Activated CD4-positive, alpha-beta T cell treated with anti-CD3 and anti-CD28 coated beads, Interleukin-2, amount 50 U/mL, for 48 hours (primary cell): ENCODE measurements around the gene SLC4A5.
"Not testable (repeated sequence)": the region's sequence is repeated elsewhere in the genome, so short reads cannot be mapped to it uniquely, and the experiment has no call there.

ENCODE experiments used
- DNase-seq, 2 experiments: peaks; one replicate each; pipeline ENCODE4 v3.0.0-alpha.2; 2020

The SLC4A5 gene

GRCh38 chr2:74262681-74263080 is 80.5 kb downstream of the SLC4A5 start:
- no peak for DNase-seq

- DNase-seq = no peak
Measured at GRCh38 chr2:74261204-74261864, 81.9 kb downstream of the SLC4A5 start.

GRCh38 chr2:74260495-74260894 is 82.7 kb downstream of the SLC4A5 start:
- no peak for DNase-seq

GRCh38 chr2:74259733-74260132 is 83.5 kb downstream of the SLC4A5 start:
- DNase-seq = no peak

GRCh38 chr2:74259191-74259590 is 84.0 kb downstream of the SLC4A5 start:
- DNase-seq = no peak

- DNase-seq = no peak
Measured at GRCh38 chr2:74255660-74256213, 87.5 kb downstream of the SLC4A5 start.

GRCh38 chr2:74253971-74254310 is 89.3 kb downstream of the SLC4A5 start:
- DNase-seq = no peak

GRCh38 chr2:74253306-74253970 is 89.8 kb downstream of the SLC4A5 start:
- DNase-seq = no peak

GRCh38 chr2:74252862-74253261 is 90.4 kb downstream of the SLC4A5 start:
- DNase-seq = no peak

- DNase-seq = no peak
Measured at GRCh38 chr2:74252036-74252435, 91.2 kb downstream of the SLC4A5 start.

GRCh38 chr2:74250189-74250631 is 93.0 kb downstream of the SLC4A5 start:
- DNase-seq = peak; percentile 52 to 66

GRCh38 chr2:74249406-74250122 is 93.7 kb downstream of the SLC4A5 start:
- no peak for DNase-seq

GRCh38 chr2:74246496-74247195 is 96.6 kb downstream of the SLC4A5 start:
- DNase-seq = no peak

- no peak for DNase-seq
Measured at GRCh38 chr2:74244286-74244685, 98.9 kb downstream of the SLC4A5 start.

- DNase-seq = no peak
Measured at GRCh38 chr2:74242354-74243071, 100.7 kb downstream of the SLC4A5 start.

- DNase-seq = no peak
Measured at GRCh38 chr2:74239346-74239745, 103.9 kb downstream of the SLC4A5 start.

GRCh38 chr2:74238879-74239278 is 104.3 kb downstream of the SLC4A5 start:
- no peak for DNase-seq

GRCh38 chr2:74235041-74235440 is 108.2 kb downstream of the SLC4A5 start:
- DNase-seq = no peak

GRCh38 chr2:74233648-74234047 is 109.6 kb downstream of the SLC4A5 start:
- DNase-seq = no peak

- DNase-seq = no peak
Measured at GRCh38 chr2:74232426-74232825, 110.8 kb downstream of the SLC4A5 start.

GRCh38 chr2:74229865-74230264 is 113.4 kb downstream of the SLC4A5 start:
- not testable (repeated sequence) for DNase-seq

GRCh38 chr2:74228772-74229171 is 114.4 kb downstream of the SLC4A5 start:
- no peak for DNase-seq
